Activated T-helper 1 cell treated with Interleukin-2 at 50 U/mL for 16 hours (primary cell): ENCODE data around the gene TMEM147.
A peak's percentile ranks its signal among the peaks of the same experiment; 100 is the strongest.

Experiments
- DNase-seq: peaks from one replicate; pipeline ENCODE4 v3.0.0-alpha.2; 2020; ENCODE audit warnings: low read depth

Gene TMEM147

GRCh38 chr19:35549174-35549788, 3.9 kb downstream of the TMEM147 start:
- DNase-seq, result peak; percentile 31

DNA sequence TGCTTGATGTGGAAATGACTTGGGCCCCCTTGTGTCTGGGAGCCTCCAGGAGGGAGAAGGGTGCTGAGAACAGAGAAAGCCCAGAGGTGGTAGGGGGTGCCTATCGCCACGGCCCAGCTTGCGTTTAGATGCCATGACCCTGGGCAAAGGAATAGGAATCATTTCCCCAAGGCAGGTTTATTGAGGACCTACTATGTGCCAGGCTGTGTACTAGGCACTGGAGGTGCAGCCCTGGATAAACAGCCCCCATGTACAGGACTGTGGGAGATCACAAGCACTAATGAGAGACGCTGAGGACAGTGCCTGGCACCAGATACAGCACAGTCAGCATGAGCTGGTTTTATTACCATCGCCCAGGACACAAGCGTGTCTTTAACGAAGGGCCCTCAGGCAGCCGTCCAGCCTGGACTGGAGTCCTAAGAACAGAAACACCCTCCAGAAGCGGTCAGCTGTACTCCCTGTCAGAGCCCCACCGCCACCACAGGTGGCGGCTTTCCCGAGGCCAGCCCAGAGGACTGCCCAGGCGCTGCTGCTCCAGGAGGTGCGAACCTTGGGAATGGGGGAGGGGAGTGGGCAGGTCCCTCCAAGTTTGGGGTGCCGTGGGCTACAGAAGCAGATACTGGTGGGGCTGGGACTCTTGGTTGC, 4.6 kb downstream of the TMEM147 start:
- DNase-seq, result no peak

DNA sequence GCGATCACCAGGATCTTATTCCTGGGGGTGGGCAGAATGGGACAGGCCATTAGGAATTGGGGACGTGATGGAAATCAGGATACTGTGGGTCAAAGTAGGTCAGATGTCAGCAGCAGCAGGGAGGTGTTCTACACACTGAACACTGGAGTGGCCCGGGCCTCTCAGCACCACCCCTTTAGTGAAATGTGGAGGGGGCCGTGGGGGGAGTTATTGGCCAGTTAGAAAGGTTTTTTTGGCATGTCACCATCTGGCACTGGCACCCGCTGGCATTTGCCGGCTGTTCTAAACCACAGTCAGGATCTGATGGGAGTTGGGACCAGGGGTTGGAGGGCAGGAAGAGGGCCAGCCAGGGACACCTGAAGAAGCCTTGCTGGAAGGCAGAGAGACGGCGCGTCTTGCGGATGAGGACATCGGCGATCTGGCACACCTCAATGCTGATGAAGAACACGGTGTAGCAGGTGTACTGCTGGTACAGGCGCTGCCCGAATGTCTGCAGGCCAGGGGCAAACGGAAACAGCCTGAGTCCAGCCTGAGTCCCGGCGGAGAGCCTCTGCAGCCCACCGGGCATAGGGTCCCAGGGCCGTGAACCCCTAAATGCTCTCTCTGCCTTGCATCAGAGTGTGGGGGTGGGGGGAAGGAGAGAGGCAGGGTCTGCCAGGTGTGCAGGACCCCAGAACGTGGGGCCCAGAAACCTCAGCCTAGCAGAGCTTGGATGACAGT, 5.8 kb downstream of the TMEM147 start:
- DNase-seq, result no peak

- no peak for DNase-seq
These were observed 7.3 kb downstream of the TMEM147 start for GRCh38 chr19:35552534-35553384.

GRCh38 chr19:35553385-35554000, 8.1 kb downstream of the TMEM147 start:
- DNase-seq, result no peak

DNA sequence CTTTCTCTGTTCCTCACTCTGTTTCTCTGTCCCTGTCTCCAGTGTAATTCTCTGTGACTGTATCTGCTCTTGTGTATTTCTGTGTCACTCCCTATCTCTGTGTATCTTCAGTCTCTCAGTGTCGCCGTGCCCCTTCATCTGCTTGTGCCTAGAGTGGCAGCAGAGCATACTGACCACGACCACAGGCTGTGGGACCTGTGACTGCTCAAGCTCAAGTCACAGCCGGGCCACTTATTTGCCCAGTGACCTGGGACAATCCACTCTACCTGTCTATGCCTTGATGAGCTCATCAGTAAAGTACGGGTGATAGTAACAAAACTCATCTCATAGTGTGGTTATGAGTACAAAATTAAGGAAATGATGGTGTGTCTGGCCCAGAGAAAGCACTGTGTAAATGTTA, 8.7 kb downstream of the TMEM147 start:
- DNase-seq, result no peak

- DNase-seq, result no peak
These were observed 10.0 kb downstream of the TMEM147 start for GRCh38 chr19:35555301-35556005.

DNA sequence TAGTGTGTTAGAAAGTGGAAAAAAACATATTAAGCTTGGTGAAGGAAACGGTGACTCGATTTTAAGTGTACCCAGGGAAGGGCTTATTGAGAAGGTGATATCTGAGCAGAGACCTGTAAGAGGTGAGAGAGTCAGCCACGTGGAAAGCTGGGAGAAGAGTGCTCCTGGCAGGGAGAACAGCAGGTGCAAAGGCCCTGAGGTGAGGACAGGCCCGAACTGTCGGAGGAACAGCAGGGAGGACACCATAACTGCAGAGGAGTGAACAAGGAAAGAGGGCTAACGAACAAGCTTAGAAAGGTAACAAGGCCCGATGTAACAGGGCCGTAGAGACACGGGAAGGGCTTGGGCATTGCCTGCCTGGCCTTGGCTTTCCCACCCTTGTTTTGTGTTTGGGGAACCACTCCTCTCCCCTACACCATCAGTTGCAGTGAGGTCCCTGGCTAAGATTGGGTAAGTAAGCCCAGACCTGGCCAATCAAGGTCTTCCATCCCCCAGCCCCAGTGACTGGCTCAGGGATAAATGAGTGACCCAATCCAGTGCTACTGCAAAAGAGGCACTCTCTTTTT, 10.7 kb downstream of the TMEM147 start:
- DNase-seq, result no peak

DNA sequence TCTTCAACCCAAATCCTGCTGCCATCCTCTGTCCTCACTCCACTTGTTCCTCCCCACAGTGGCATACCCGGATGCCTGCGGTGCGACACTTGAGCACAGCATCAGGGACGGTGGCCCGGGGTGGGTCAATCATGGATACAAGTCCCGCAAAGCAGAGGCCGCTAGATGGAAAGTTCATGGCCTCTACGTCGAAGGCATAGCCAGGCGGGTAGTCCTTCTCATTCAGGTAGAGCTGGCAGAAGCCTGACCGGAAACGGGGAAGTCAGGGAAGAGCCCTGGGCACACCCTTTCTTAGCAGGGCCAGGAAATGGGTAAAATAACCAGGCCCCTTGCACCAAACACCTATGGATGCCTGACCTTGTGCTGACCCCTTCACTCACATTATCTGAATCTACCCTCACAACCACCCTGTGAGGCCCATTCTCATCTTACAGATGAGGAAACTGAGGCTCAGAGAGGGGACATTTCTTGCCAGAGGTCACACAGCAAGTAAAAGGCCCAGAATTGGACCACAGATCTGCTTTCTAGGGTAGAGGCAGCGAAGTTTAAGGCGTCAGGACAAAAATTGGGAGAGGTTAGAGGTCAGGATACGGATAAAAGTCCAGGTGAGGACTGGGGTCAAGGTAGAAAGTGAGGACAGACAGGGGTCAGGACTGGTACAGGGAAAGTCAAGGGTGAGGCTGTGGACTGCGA, 11.6 kb downstream of the TMEM147 start:
- DNase-seq, result no peak

DNA sequence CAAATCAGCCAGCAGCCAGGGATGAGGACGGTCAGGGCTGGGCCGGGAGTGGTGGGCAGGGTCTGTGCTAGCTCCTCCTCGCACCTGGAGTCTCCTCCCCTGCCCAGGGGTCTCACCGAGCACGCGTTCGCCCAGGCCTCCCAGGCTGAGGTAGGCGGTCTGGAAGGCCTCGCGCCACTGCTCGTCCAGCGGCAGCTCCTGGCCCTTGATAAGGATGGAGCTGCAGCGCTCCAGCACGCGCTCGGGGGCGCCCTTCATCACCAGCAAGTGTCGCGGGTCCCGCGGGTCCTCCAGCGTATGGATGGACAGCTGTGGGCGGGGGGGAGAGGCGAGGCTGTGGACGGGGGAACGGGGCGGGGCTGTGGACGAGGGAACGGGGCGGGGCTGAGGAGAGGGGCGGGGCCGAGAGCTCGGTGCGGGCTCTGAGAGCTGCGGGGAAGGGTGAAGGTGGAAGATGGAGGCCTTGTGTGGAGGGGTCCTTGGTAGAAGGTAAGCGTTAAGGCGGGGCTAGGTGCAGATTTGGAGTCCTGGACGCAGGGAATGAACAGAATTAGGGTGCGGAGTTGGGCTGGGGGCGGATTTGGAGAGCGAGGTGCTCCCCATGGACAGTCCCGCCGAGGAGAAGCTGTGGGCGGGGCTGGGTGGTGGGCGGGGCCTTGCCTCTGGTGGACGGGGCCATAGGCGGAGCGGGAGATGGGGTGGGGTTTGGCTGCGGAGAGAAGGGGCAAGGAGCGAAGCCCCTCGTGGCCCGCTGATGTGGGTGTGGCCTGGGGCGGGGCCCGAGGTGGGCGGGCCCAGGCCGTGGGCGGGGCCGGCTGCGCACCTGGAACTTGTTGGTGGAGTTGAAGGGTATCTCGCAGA, 12.3 kb downstream of the TMEM147 start:
- DNase-seq, result peak; percentile 23

- DNase-seq, result no peak
These were observed 13.2 kb downstream of the TMEM147 start for GRCh38 chr19:35558400-35559280.

DNA sequence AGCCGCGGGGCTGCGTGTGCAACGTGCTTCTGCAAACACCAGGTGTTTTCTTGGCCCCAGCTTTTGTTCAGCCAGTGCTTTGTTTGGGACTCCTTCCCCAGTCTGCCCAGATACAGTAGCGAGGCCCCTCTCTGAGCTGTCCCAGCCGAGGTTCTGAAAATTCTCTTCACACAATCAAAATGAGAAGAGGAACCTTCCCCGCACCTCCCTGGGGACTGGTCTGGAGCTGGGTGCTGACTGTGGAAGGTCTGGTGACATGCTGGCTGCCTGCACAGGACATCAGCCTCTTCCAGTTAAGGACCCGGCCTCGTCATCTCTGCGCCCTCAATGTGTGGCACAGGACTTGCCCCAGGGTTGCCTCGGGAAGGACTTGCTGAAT, 13.8 kb downstream of the TMEM147 start:
- no peak for DNase-seq

- DNase-seq, result no peak
These were observed 14.4 kb downstream of the TMEM147 start for GRCh38 chr19:35559781-35560180.

- DNase-seq, result no peak
These were observed 14.8 kb downstream of the TMEM147 start for GRCh38 chr19:35560271-35560670.

- DNase-seq, result no peak
These were observed 15.3 kb downstream of the TMEM147 start for GRCh38 chr19:35560677-35561076.

GRCh38 chr19:35561436-35561835, 16.0 kb downstream of the TMEM147 start:
- no peak for DNase-seq

GRCh38 chr19:35562336-35562735, 16.9 kb downstream of the TMEM147 start:
- no peak for DNase-seq

- no peak for DNase-seq
These were observed 17.4 kb downstream of the TMEM147 start for GRCh38 chr19:35562776-35563175.
